ENCODE measurements around the gene COL4A6. TPM values are rescaled to one million over a fixed set of nuclear protein-coding genes. Genes with fewer than 3 reads are reported as not detected.

The COL4A6 gene
- total and polyA plus RNA-seq, 2 donors (not counting 3 experiments of a cell fraction or from before 2014, with no cell fraction given), result 0.49 to 0.62 TPM

- no TSS peak for BruUV-seq (replicated peaks)
- Histone ChIP-seq H3K27ac (ENCODE audit: insufficient read depth, low read depth, low read length) (no peak overlapping the region), H3K4me2 (ENCODE audit: insufficient read depth, low read length) (no peak overlapping the region), H3K27me3 (ENCODE audit: control insufficient read depth in 2 of 2, insufficient read depth in 2 of 2, low read length in 2 of 2) (no peaks in the 10 kb centered on the region), H3K9me1 (replicated peaks; ENCODE audit: control insufficient read depth, extremely low read depth, insufficient read depth, low read length) (no peaks in the 10 kb centered on the region), H3K9ac (replicated peaks; ENCODE audit: extremely low read depth, insufficient read depth, low read length) (no peak overlapping the region), H3K36me3 (ENCODE audit: control insufficient read depth in 2 of 2, extremely low read depth in 1 of 2, insufficient read depth in 2 of 2, low read length in 2 of 2) (no peaks in the 10 kb centered on the region), H3K4me3 (replicated peaks in 1 of 3; ENCODE audit: insufficient read depth in 1 of 3, low read depth in 1 of 3, low read length in 3 of 3) (no peak overlapping the region), H4K20me1 (replicated peaks; ENCODE audit: control insufficient read depth, extremely low read depth, insufficient read depth, low read length) (no peaks in the 10 kb centered on the region), H3K79me2 (ENCODE audit: control insufficient read depth, insufficient read depth, low read length) (no peaks in the 10 kb centered on the region), H3K9me3 (replicated peaks; ENCODE audit: control insufficient read depth, insufficient read depth, low read length) (no peaks in the 10 kb centered on the region), H3K4me1 (ENCODE audit: control insufficient read depth, extremely low read depth, insufficient read depth, low read length) (no peaks in the 10 kb centered on the region), H2AFZ (ENCODE audit: low read depth, low read length) (no peak overlapping the region)
- FAIRE-seq (no peak), DNase-seq (ENCODE audit: low read depth, low spot score) (no peak)
- dilution Hi-C loops (cut with MboI; ENCODE audit: extremely low pct_ligation_motif_present, low sequenced_read_pairs) (no loop called here), intact Hi-C loops (cut with micrococcal nuclease) (no loop called here)
- TF ChIP-seq CTCF (IDR thresholded peaks at IDR 0.05; ENCODE audit: extremely low read depth in 1 of 2, insufficient read depth in 1 of 2, low read depth in 1 of 2, low read length in 2 of 2) (no peak), MAX (IDR thresholded peaks at IDR 0.05; ENCODE audit: insufficient read depth, insufficient read length) (no peak), JUN (IDR thresholded peaks at IDR 0.05; ENCODE audit: borderline replicate concordance, insufficient read depth, insufficient read length, low read depth) (no peak), FOS (IDR thresholded peaks at IDR 0.05; ENCODE audit: borderline replicate concordance, insufficient read depth, low read length) (no peak), GATA2 (IDR thresholded peaks at IDR 0.05; ENCODE audit: insufficient read depth, insufficient read length, low read depth, low read length) (no peak)
- POLR2A ChIA-PET, result no interaction called here
- CTCF ChIA-PET, result interaction anchor here (0.5 to 2.6 kb wide), 8 partner anchors 8 to 662 kb away, joined by 3 to 19 read pairs (median 4); no protein-coding TSS in a partner anchor
These were observed 221.2 kb downstream of the COL4A6 start for GRCh38 chrX:108216919-108217571.

All from endothelial cell of umbilical vein (primary cell).